ENCODE results near the gene FARSA. TPM values are rescaled to one million over a fixed set of nuclear protein-coding genes. Genes with fewer than 3 reads are reported as not detected.

Gene FARSA
- total RNA-seq, 1 donor from 2014 or later, result 53.1 TPM

Small RNAs within 50 kb of the gene (small RNA-seq; reads per million reads assigned to genes)
- 0.61 reads per million, percentile 58 among the genes with 10 or more reads in this experiment for gene MIR5695 (ENCODE audit: low replicate concordance)
- 0.19 reads per million for gene MIR6515 (ENCODE audit: low replicate concordance)

Other genes starting within 250 kb of the FARSA start
- gene GNG14, start 245.7 kb downstream of the FARSA start, total RNA-seq, result not detected
- 7.4 TPM for gene FBXW9, start 237.1 kb downstream of the FARSA start, total RNA-seq
- gene TNPO2, start 209.8 kb downstream of the FARSA start, total RNA-seq, result 72.0 TPM
- 140 TPM for gene TRIR, start 199.0 kb downstream of the FARSA start, total RNA-seq
- gene GET3, start 196.2 kb downstream of the FARSA start, total RNA-seq, result 33.2 TPM
- under 0.01 TPM for gene BEST2, start 181.9 kb downstream of the FARSA start, total RNA-seq
- 18.9 TPM for gene HOOK2, start 158.2 kb downstream of the FARSA start, total RNA-seq
- 27.8 TPM for gene JUNB, start 142.2 kb downstream of the FARSA start, total RNA-seq
- gene PRDX2, start 131.9 kb downstream of the FARSA start, total RNA-seq, result 235 TPM
- gene THSD8, start 131.6 kb downstream of the FARSA start, total RNA-seq, result 0.25 TPM
- gene RNASEH2A, start 127.1 kb downstream of the FARSA start, total RNA-seq, result 10.1 TPM
- gene RTBDN, start 99.1 kb downstream of the FARSA start, total RNA-seq, result 2.5 TPM
- gene MAST1, start 95.2 kb downstream of the FARSA start, total RNA-seq, result 67.4 TPM
- gene DNASE2, start 52.3 kb downstream of the FARSA start, total RNA-seq, result 2.5 TPM
- 0.25 TPM for gene KLF1, start 46.5 kb downstream of the FARSA start, total RNA-seq
- 16.7 TPM for gene GCDH, start 42.6 kb downstream of the FARSA start, total RNA-seq
- gene SYCE2, start 14.4 kb downstream of the FARSA start, total RNA-seq, result 0.25 TPM
- gene CALR, start 4.9 kb upstream of the FARSA start, total RNA-seq, result 154 TPM
- 26.1 TPM for gene RAD23A, start 12.2 kb upstream of the FARSA start, total RNA-seq
- gene GADD45GIP1, start 23.5 kb upstream of the FARSA start, total RNA-seq, result 13.5 TPM
- gene DAND5, start 35.9 kb upstream of the FARSA start, total RNA-seq, result not detected
- gene NFIX, start 61.8 kb upstream of the FARSA start, total RNA-seq, result 185 TPM
- 1.2 TPM for gene LYL1, start 169.1 kb upstream of the FARSA start, total RNA-seq
- 14.3 TPM for gene TRMT1, start 183.0 kb upstream of the FARSA start, total RNA-seq
- 11.6 TPM for gene NACC1, start 184.6 kb upstream of the FARSA start, total RNA-seq
- 18.9 TPM for gene STX10, start 216.7 kb upstream of the FARSA start, total RNA-seq
- gene IER2, start 216.7 kb upstream of the FARSA start, total RNA-seq, result 9.6 TPM